ENCODE measurements around the gene OSBPL3.

GRCh38 chr7:24781106-24781505 is 198.9 kb downstream of the OSBPL3 start:
- TF ChIP-seq, protein P1, sequence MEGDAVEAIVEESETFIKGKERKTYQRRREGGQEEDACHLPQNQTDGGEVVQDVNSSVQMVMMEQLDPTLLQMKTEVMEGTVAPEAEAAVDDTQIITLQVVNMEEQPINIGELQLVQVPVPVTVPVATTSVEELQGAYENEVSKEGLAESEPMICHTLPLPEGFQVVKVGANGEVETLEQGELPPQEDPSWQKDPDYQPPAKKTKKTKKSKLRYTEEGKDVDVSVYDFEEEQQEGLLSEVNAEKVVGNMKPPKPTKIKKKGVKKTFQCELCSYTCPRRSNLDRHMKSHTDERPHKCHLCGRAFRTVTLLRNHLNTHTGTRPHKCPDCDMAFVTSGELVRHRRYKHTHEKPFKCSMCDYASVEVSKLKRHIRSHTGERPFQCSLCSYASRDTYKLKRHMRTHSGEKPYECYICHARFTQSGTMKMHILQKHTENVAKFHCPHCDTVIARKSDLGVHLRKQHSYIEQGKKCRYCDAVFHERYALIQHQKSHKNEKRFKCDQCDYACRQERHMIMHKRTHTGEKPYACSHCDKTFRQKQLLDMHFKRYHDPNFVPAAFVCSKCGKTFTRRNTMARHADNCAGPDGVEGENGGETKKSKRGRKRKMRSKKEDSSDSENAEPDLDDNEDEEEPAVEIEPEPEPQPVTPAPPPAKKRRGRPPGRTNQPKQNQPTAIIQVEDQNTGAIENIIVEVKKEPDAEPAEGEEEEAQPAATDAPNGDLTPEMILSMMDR (IDR thresholded peaks at IDR 0.05 in 4 of 5, conservative IDR thresholded peaks at IDR 0.05 in 1 of 5), result no peak
- no peak for TF ChIP-seq POLR2A (IDR thresholded peaks at IDR 0.05)

All from gastrocnemius medialis (tissue), 4 donors.